T-cell (primary cell): ENCODE measurements around the gene GTPBP3. TPM values are rescaled to one million over a fixed set of nuclear protein-coding genes. Genes with fewer than 3 reads are reported as not detected.

ENCODE experiments used
- ATAC-seq, 4 experiments: fragments of 200-7000 bp in 3 of 4; fragments of 150-1000 bp in 1 of 4; cut with Tn5 transposase; replicated peaks in 1 of 4; 1 replicate in 3 of 4; 2 replicates in 1 of 4; pipeline ENCODE4 v1.10.0; 2021; ENCODE audit warnings: moderate library complexity in 3 of 4, mild to moderate bottlenecking in 2 of 4, moderate number of reproducible peaks in 1 of 4
- CTCF ChIA-PET, 2 donors: fragments of 300-600 bp; sonication (Branson Sonifier 250); formaldehyde crosslinking; loops; one replicate each; lab custom pipeline; 2022; ENCODE audit warnings: antibody characterized with exemption in 2 of 2; lab: Charles Lee
- POLR2A ChIA-PET, 2 donors: fragments of 300-600 bp; sonication (Branson Sonifier 250); formaldehyde crosslinking; loops; one replicate each; lab custom pipeline; 2022; ENCODE audit warnings: antibody characterized with exemption in 2 of 2; lab: Charles Lee
- DNase-seq, 35 experiments: peaks; one replicate each; pipeline versions ENCODE4 v3.0.0 to v3.0.0-alpha.2; 2013 to 2023
- H3K27ac ChIP-seq: one replicate; pipeline ENCODE4 v1.5.1; 2013; ENCODE audit warnings: low read length
- H3K27me3 ChIP-seq, 2 experiments: replicated peaks in 1 of 2; 1 replicate in 1 of 2; 2 replicates in 1 of 2; pipeline versions ENCODE4 v1.6.1 to v1.7.0; 2013; ENCODE audit warnings: low read length in 1 of 2, mixed read lengths in 1 of 2; ENCODE audit not compliant: control insufficient read depth in 2 of 2, insufficient read depth in 2 of 2; ENCODE audit errors: extremely low read depth in 1 of 2
- H3K36me3 ChIP-seq, 2 donors: 1 replicate in 1 of 2; 2 replicates in 1 of 2; pipeline versions ENCODE4 v1.6.1 to v1.7.0; 2013; ENCODE audit warnings: low read length in 1 of 2; ENCODE audit not compliant: control insufficient read depth in 2 of 2, insufficient read depth in 1 of 2; ENCODE audit errors: extremely low read depth in 1 of 2
- H3K4me1 ChIP-seq, 2 experiments: 1 replicate in 1 of 2; 2 replicates in 1 of 2; pipeline versions ENCODE4 v1.6.1 to v1.7.0; 2013; ENCODE audit warnings: low read length in 2 of 2, mixed read lengths in 1 of 2; ENCODE audit not compliant: insufficient read depth in 2 of 2, control insufficient read depth in 1 of 2; ENCODE audit errors: extremely low read depth in 1 of 2
- H3K4me3 ChIP-seq, 2 donors: 1 replicate in 1 of 2; 2 replicates in 1 of 2; pipeline versions ENCODE4 v1.5.1 to v1.7.0; 2013; ENCODE audit warnings: mild to moderate bottlenecking in 2 of 2, low read length in 1 of 2, moderate library complexity in 1 of 2; ENCODE audit not compliant: control insufficient read depth in 1 of 2; ENCODE audit errors: extremely low read depth in 1 of 2
- H3K9me3 ChIP-seq: 2 replicates; pipeline ENCODE4 v1.7.0; 2013
- H3K27ac Mint-ChIP-seq, 2 donors: one replicate each; pipeline ENCODE4 v1.8.0; 2020 to 2021; ENCODE audit warnings: mild to moderate bottlenecking in 2 of 2, mixed read lengths in 2 of 2
- H3K27me3 Mint-ChIP-seq, 2 donors: one replicate each; pipeline ENCODE4 v1.8.0; 2021 to 2022; ENCODE audit warnings: mixed read lengths in 2 of 2
- H3K36me3 Mint-ChIP-seq: one replicate; pipeline ENCODE4 v1.8.0; 2021; ENCODE audit warnings: mixed read lengths
- H3K4me1 Mint-ChIP-seq, 3 donors: one replicate each; pipeline ENCODE4 v1.8.0; 2020 to 2022; ENCODE audit warnings: mixed read lengths in 3 of 3, mild to moderate bottlenecking in 1 of 3
- H3K4me3 Mint-ChIP-seq, 3 donors: one replicate each; pipeline ENCODE4 v1.8.0; 2020 to 2022; ENCODE audit warnings: mild to moderate bottlenecking in 3 of 3, mixed read lengths in 3 of 3, moderate library complexity in 3 of 3
- H3K9me3 Mint-ChIP-seq, 3 donors: one replicate each; pipeline ENCODE4 v1.8.0; 2020 to 2022; ENCODE audit warnings: mixed read lengths in 3 of 3
- WGBS: methylation state at CpG from one replicate; pipeline ENCODE4 v1.1.5; 2013; ENCODE audit warnings: missing lambda C conversion rate; ENCODE audit not compliant: insufficient coverage; 5-methylcytosine and 5-hydroxymethylcytosine counted together
- total RNA-seq, 35 experiments: library from RNA in 6 of 35; stranded (reverse) in 6 of 35; fragments of 120-200 nt in 1 of 35; gene quantifications; one replicate each; pipeline versions ENCODE4 v1.2.1 to v1.2.4 and lab custom pipeline; 2013 to 2026

Gene GTPBP3
- total RNA-seq, 5 donors from 2014 or later (not counting 1 experiment from before 2014, with no cell fraction given) = 31.9 to 72.5 (median 65.7) TPM

- no peak for DNase-seq
- H3K4me3 Mint-ChIP-seq = peak overlapping the region in 1 of 3 donors; percentile 96
- no peaks in the 10 kb centered on the region for H3K27me3 Mint-ChIP-seq
- H3K4me1 Mint-ChIP-seq = peaks cover 32 to 37% (median 34%) of the 10 kb centered on the region in 3 donors
- 96% methylated on average over 17 of the region's 20 CpGs for WGBS
- no peak for ATAC-seq
- Histone ChIP-seq H3K36me3 (peaks cover 10 to 34% of the 10 kb centered on the region in 2 donors), H3K27ac (no peak overlapping the region), H3K9me3 (no peaks in the 10 kb centered on the region), H3K4me3 (no peak overlapping the region), H3K27me3 (no peaks in the 10 kb centered on the region), H3K4me1 (peaks cover 6 to 38% of the 10 kb centered on the region in 2 experiments)
- H3K27ac Mint-ChIP-seq = no peak overlapping the region
- H3K9me3 Mint-ChIP-seq = no peaks in the 10 kb centered on the region
- POLR2A ChIA-PET = interaction anchor here (0.5 to 0.6 kb wide), 2 partner anchors 25 to 122 kb away, joined by 3 read pairs; no protein-coding TSS in a partner anchor
- H3K36me3 Mint-ChIP-seq = peaks cover 14% of the 10 kb centered on the region
- CTCF ChIA-PET = interaction anchor here in 1 of 2 donors (0.6 kb wide), 2 partner anchors 28 to 649 kb away, joined by 5 to 9 read pairs; no protein-coding TSS in a partner anchor
These were observed 24.9 kb upstream of the GTPBP3 start for GRCh38 chr19:17312189-17313113.

- no peaks in the 10 kb centered on the region for H3K27me3 Mint-ChIP-seq
- Histone ChIP-seq H3K36me3 (peaks cover 14 to 37% of the 10 kb centered on the region in 2 donors), H3K4me1 (peaks cover 6 to 34% of the 10 kb centered on the region in 2 experiments), H3K27ac (no peak overlapping the region), H3K4me3 (no peak overlapping the region), H3K9me3 (no peaks in the 10 kb centered on the region), H3K27me3 (no peaks in the 10 kb centered on the region)
- H3K36me3 Mint-ChIP-seq = peaks cover 14% of the 10 kb centered on the region
- WGBS = 97% methylated on average over 13 of the region's 19 CpGs
- no peak for DNase-seq
- no peak overlapping the region for H3K27ac Mint-ChIP-seq
- POLR2A ChIA-PET = interaction anchor here in 1 of 2 donors (0.6 kb wide), 1 partner anchor 19 kb away, joined by 4 read pairs; no protein-coding TSS in a partner anchor
- CTCF ChIA-PET = no interaction called here
- no peak for ATAC-seq
- no peaks in the 10 kb centered on the region for H3K9me3 Mint-ChIP-seq
- no peak overlapping the region for H3K4me3 Mint-ChIP-seq
- H3K4me1 Mint-ChIP-seq = peaks cover 21 to 28% (median 25%) of the 10 kb centered on the region in 3 donors
These were observed 23.3 kb upstream of the GTPBP3 start for GRCh38 chr19:17314007-17314593.

GRCh38 chr19:17318966-17319365 lies 18.4 kb upstream of the GTPBP3 start:
- ATAC-seq = no peak
- H3K27ac ChIP-seq = no peak overlapping the region
- Mint-ChIP-seq H3K27ac (no peak overlapping the region), H3K27me3 (no peaks in the 10 kb centered on the region), H3K4me3 (no peak overlapping the region), H3K4me1 (peaks cover 4 to 12% (median 7%) of the 10 kb centered on the region in 3 donors), H3K36me3 (peaks cover 21% of the 10 kb centered on the region), H3K9me3 (no peaks in the 10 kb centered on the region)
- ChIA-PET POLR2A (no interaction called here), CTCF (no interaction called here)
- H3K4me3 ChIP-seq = no peak overlapping the region
- WGBS = 64% methylated on average over 2 of the region's 6 CpGs
- no peaks in the 10 kb centered on the region for H3K9me3 ChIP-seq
- no peak for DNase-seq
- peaks cover 0 to 14% of the 10 kb centered on the region in 2 experiments for H3K4me1 ChIP-seq
- H3K27me3 ChIP-seq = no peaks in the 10 kb centered on the region
- peaks cover 26 to 40% of the 10 kb centered on the region in 2 donors for H3K36me3 ChIP-seq

- H3K9me3 Mint-ChIP-seq = no peaks in the 10 kb centered on the region
- Histone ChIP-seq H3K27me3 (no peaks in the 10 kb centered on the region), H3K27ac (no peak overlapping the region), H3K36me3 (peaks cover 24 to 33% of the 10 kb centered on the region in 2 donors), H3K9me3 (no peaks in the 10 kb centered on the region), H3K4me1 (peaks cover 0 to 19% of the 10 kb centered on the region in 2 experiments), H3K4me3 (no peak overlapping the region)
- 94% methylated on average over 24 of the region's 40 CpGs for WGBS
- DNase-seq (no peak), ATAC-seq (no peak)
- H3K4me3 Mint-ChIP-seq = no peak overlapping the region
- peaks cover 21% of the 10 kb centered on the region for H3K36me3 Mint-ChIP-seq
- POLR2A ChIA-PET = no interaction called here
- CTCF ChIA-PET = interaction anchor here in 1 of 2 donors (0.5 kb wide), 1 partner anchor 230 kb away, joined by 6 read pairs; no protein-coding TSS in a partner anchor
- H3K27ac Mint-ChIP-seq = no peak overlapping the region
- H3K4me1 Mint-ChIP-seq = peaks cover 4 to 12% (median 7%) of the 10 kb centered on the region in 3 donors
- no peaks in the 10 kb centered on the region for H3K27me3 Mint-ChIP-seq
These were observed 17.7 kb upstream of the GTPBP3 start for GRCh38 chr19:17319473-17320238.

GRCh38 chr19:17320435-17320834 lies 16.9 kb upstream of the GTPBP3 start:
- Mint-ChIP-seq H3K4me1 (peaks cover 4 to 12% (median 7%) of the 10 kb centered on the region in 3 donors), H3K27me3 (no peaks in the 10 kb centered on the region), H3K36me3 (peaks cover 20% of the 10 kb centered on the region), H3K4me3 (no peak overlapping the region), H3K27ac (no peak overlapping the region), H3K9me3 (no peaks in the 10 kb centered on the region)
- ChIA-PET CTCF (no interaction called here), POLR2A (no interaction called here)
- Histone ChIP-seq H3K4me1 (peaks cover 0 to 19% of the 10 kb centered on the region in 2 experiments), H3K27me3 (no peaks in the 10 kb centered on the region), H3K4me3 (no peak overlapping the region), H3K36me3 (peaks cover 27 to 29% of the 10 kb centered on the region in 2 donors), H3K27ac (no peak overlapping the region), H3K9me3 (no peaks in the 10 kb centered on the region)
- DNase-seq (no peak), ATAC-seq (no peak)
- 83% methylated on average over 9 of the region's 11 CpGs for WGBS
